ENCODE data around the gene STAU1. TPM values are rescaled to one million over a fixed set of nuclear protein-coding genes. Genes with fewer than 3 reads are reported as not detected.

Gene STAU1
- total RNA-seq, 4 donors from 2014 or later = 39.1 to 61.4 (median 54.4) TPM

DNA sequence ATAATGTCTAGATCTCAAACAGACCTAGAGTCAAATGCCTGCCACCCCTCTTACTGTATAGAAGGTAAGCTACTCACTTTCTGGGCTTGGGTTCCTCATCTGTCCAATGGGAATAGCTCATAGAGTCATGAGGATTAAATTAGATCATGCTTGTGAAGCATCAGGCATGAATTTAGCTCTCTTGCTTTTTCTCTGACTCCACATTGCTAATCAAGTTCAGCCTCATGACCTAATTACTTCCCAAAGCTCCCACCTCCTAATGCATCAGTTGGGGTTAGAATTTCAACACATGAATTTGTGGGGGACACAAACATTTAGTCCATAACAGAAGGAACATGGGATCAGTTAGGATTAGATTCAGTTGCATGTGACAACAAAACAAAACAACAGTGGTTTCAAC lies 26.4 kb upstream of the STAU1 start:
- H3K9me3 ChIP-seq = no peaks in the 10 kb centered on the region
- no peak overlapping the region for H3K27ac ChIP-seq
- H3K27me3 ChIP-seq = no peaks in the 10 kb centered on the region
- ATAC-seq (no peak), DNase-seq (no peak)
- H3K36me3 ChIP-seq = no peaks in the 10 kb centered on the region
- in situ Hi-C loops (cut with MboI; ENCODE audit: low sequenced_read_pairs in 4 of 4) = no loop called here
- TF ChIP-seq POLR2A (IDR thresholded peaks at IDR 0.05) = no peak
- TF ChIP-seq, protein P1, sequence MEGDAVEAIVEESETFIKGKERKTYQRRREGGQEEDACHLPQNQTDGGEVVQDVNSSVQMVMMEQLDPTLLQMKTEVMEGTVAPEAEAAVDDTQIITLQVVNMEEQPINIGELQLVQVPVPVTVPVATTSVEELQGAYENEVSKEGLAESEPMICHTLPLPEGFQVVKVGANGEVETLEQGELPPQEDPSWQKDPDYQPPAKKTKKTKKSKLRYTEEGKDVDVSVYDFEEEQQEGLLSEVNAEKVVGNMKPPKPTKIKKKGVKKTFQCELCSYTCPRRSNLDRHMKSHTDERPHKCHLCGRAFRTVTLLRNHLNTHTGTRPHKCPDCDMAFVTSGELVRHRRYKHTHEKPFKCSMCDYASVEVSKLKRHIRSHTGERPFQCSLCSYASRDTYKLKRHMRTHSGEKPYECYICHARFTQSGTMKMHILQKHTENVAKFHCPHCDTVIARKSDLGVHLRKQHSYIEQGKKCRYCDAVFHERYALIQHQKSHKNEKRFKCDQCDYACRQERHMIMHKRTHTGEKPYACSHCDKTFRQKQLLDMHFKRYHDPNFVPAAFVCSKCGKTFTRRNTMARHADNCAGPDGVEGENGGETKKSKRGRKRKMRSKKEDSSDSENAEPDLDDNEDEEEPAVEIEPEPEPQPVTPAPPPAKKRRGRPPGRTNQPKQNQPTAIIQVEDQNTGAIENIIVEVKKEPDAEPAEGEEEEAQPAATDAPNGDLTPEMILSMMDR (IDR thresholded peaks at IDR 0.05 in 4 of 5, conservative IDR thresholded peaks at IDR 0.05 in 1 of 5) = no peak
- intact Hi-C loops (cut with DNase I; ENCODE audit: low total_unique reads) = no loop called here
- H3K4me3 ChIP-seq = no peak overlapping the region
- peaks cover 0 to 8% of the 10 kb centered on the region in 2 donors for H3K4me1 ChIP-seq

DNA sequence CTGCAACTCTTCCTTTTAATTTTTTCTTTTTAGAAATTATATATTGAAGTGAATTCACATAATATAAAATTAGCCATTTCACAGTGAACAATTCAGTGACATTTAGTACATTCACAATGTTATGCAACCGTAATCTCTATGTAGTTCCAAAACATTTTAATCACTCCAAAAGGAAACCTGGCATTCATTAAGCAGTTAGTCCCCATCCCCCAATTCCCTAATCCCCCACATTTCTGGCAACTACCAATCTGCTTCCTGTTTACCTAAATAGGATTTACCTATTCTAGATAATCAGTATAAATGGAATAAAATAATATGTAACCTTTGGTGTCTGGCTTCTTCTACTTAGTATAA lies 22.6 kb upstream of the STAU1 start:
- Histone ChIP-seq H3K36me3 (no peaks in the 10 kb centered on the region), H3K4me3 (no peak overlapping the region), H3K27me3 (no peaks in the 10 kb centered on the region), H3K4me1 (no peaks in the 10 kb centered on the region), H3K27ac (no peak overlapping the region), H3K9me3 (no peaks in the 10 kb centered on the region)
- in situ Hi-C loops (cut with MboI; ENCODE audit: low sequenced_read_pairs in 4 of 4) (no loop called here), intact Hi-C loops (cut with DNase I; ENCODE audit: low total_unique reads) (no loop called here)
- no peak for DNase-seq
- no peak for TF ChIP-seq POLR2A (IDR thresholded peaks at IDR 0.05)
- TF ChIP-seq, protein P1 (IDR thresholded peaks at IDR 0.05 in 4 of 5, conservative IDR thresholded peaks at IDR 0.05 in 1 of 5) = no peak
- ATAC-seq = no peak

DNA sequence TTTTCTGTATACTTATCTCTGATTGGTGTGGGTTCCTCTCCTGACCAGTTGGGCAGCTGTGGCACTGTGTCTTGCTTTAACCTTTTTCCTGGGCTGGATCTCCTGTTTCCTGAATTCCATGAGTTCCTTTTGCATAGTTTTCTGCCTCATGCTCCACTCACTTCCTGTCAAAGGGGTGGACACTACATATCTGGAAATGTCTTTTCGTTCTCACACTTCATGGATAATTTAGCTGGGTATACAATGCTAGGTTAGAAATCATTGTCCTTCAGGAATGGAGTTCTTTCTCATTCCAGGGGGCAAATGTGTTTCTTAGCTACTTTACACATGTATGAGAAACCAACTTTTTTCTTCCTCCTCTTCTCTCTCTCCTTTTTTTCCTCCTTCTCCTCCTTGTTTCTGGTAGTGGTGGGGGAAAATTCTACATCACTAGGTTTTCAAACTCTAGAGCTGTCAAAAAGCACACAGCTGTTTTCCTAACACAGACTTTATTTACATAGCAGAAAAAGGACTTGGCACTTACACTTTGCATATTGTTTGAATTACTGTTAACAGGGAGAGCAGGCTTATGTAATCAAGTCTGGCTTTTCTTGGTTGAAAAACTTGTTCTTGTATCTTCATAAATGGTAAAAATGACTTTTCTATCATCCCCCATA lies 22.1 kb upstream of the STAU1 start:
- Histone ChIP-seq H3K27ac (no peak overlapping the region), H3K36me3 (no peaks in the 10 kb centered on the region), H3K4me3 (no peak overlapping the region), H3K4me1 (no peaks in the 10 kb centered on the region), H3K9me3 (no peaks in the 10 kb centered on the region), H3K27me3 (no peaks in the 10 kb centered on the region)
- intact Hi-C loops (cut with DNase I; ENCODE audit: low total_unique reads) = no loop called here
- TF ChIP-seq, protein P1 (IDR thresholded peaks at IDR 0.05 in 4 of 5, conservative IDR thresholded peaks at IDR 0.05 in 1 of 5) = no peak
- no peak for TF ChIP-seq POLR2A (IDR thresholded peaks at IDR 0.05)
- in situ Hi-C loops (cut with MboI; ENCODE audit: low sequenced_read_pairs in 4 of 4) = no loop called here
- DNase-seq (no peak), ATAC-seq (no peak)

DNA sequence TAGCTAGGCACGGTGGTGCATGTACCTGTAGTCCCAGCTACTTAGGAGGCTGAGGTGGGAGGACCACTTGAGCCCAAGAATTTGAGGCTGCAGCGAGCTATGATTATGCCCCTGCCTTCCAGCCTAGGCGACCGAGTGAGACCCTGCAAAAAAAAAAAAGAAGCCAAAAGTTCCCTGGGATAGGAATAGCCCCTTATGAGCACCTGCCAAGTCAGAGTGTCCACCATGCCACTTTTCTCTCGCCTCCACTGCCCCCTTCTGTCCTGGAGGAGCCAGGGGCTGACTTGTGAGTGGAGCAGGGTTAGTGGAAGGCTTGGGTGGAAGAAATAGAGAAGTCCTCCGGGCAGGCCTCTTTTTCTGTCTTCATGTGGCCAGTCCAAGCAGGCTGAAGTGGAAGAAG lies 18.9 kb upstream of the STAU1 start:
- ATAC-seq (no peak), DNase-seq (no peak)
- Histone ChIP-seq H3K27me3 (no peaks in the 10 kb centered on the region), H3K4me3 (no peak overlapping the region), H3K9me3 (no peaks in the 10 kb centered on the region), H3K4me1 (no peaks in the 10 kb centered on the region), H3K27ac (no peak overlapping the region), H3K36me3 (no peaks in the 10 kb centered on the region)
- intact Hi-C loops (cut with DNase I; ENCODE audit: low total_unique reads) = no loop called here
- TF ChIP-seq POLR2A (IDR thresholded peaks at IDR 0.05) = no peak
- TF ChIP-seq, protein P1 (IDR thresholded peaks at IDR 0.05 in 4 of 5, conservative IDR thresholded peaks at IDR 0.05 in 1 of 5) = no peak
- in situ Hi-C loops (cut with MboI; ENCODE audit: low sequenced_read_pairs in 4 of 4) = no loop called here

DNA sequence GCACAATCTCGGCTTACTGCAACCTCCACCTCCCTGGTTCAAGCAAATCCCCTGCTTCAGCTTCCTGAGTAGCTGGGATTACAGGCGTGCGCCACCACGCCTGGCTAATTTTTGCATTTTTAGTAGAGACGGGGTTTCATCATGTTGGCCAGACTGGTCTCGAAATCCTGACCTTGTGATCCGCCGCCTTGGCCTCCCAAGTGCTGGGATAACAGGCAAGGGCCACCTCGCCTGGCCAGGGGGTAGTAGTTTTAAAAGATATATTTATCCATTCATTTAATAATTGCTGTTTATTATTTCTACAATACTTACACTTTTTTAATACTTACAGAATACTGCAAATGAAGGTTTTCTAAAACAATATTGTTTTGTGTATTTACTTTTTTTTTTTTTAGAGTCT lies 15.6 kb upstream of the STAU1 start:
- in situ Hi-C loops (cut with MboI; ENCODE audit: low sequenced_read_pairs in 4 of 4) (no loop called here), intact Hi-C loops (cut with DNase I; ENCODE audit: low total_unique reads) (no loop called here)
- Histone ChIP-seq H3K36me3 (no peaks in the 10 kb centered on the region), H3K4me1 (no peaks in the 10 kb centered on the region), H3K27me3 (no peaks in the 10 kb centered on the region), H3K9me3 (no peaks in the 10 kb centered on the region), H3K4me3 (no peak overlapping the region), H3K27ac (no peak overlapping the region)
- TF ChIP-seq, protein P1 (IDR thresholded peaks at IDR 0.05 in 4 of 5, conservative IDR thresholded peaks at IDR 0.05 in 1 of 5) = no peak
- TF ChIP-seq POLR2A (IDR thresholded peaks at IDR 0.05) = no peak
- DNase-seq = no peak
- ATAC-seq = no peak

Data from gastrocnemius medialis (tissue), 4 donors.